T-helper 1 cell treated with Interleukin-12 subunit alpha and Interleukin-12 subunit beta and Interleukin-4 antibody, amounts not matched to agents 30 μg/mL and 1 μg/mL, for 36 hours (primary cell): ENCODE results near the gene CSMD2.
"Not testable (repeated sequence)": the region's sequence is repeated elsewhere in the genome, so short reads cannot be mapped to it uniquely, and the experiment has no call there.

Experiments
- H3K27ac Mint-ChIP-seq: one replicate; pipeline ENCODE4 v1.8.0; 2021; ENCODE audit warnings: mild to moderate bottlenecking, mixed read lengths
- H3K27me3 Mint-ChIP-seq: one replicate; pipeline ENCODE4 v1.8.0; 2021; ENCODE audit warnings: low read depth, mixed read lengths
- H3K36me3 Mint-ChIP-seq: one replicate; pipeline ENCODE4 v1.8.0; 2021; ENCODE audit warnings: low read depth, mixed read lengths
- H3K4me1 Mint-ChIP-seq: one replicate; pipeline ENCODE4 v1.8.0; 2021; ENCODE audit warnings: low read depth, mixed read lengths
- H3K4me3 Mint-ChIP-seq: one replicate; pipeline ENCODE4 v1.8.0; 2021; ENCODE audit warnings: mild to moderate bottlenecking, moderate library complexity, mixed read lengths
- H3K9me3 Mint-ChIP-seq: one replicate; pipeline ENCODE4 v1.8.0; 2021; ENCODE audit warnings: mixed read lengths

Gene CSMD2

GRCh38 chr1:34028381-34029055 is 136.5 kb downstream of the CSMD2 start:
- no peaks in the 10 kb centered on the region for H3K9me3 Mint-ChIP-seq
- H3K4me1 Mint-ChIP-seq = no peaks in the 10 kb centered on the region
- H3K36me3 Mint-ChIP-seq = no peaks in the 10 kb centered on the region
- no peak overlapping the region for H3K27ac Mint-ChIP-seq
- H3K27me3 Mint-ChIP-seq = peaks cover 8% of the 10 kb centered on the region
- H3K4me3 Mint-ChIP-seq = no peak overlapping the region

GRCh38 chr1:34025675-34026074 is 139.4 kb downstream of the CSMD2 start:
- Mint-ChIP-seq H3K4me3 (no peak overlapping the region), H3K36me3 (no peaks in the 10 kb centered on the region), H3K27me3 (peaks cover 8% of the 10 kb centered on the region), H3K27ac (no peak overlapping the region), H3K9me3 (no peaks in the 10 kb centered on the region), H3K4me1 (no peaks in the 10 kb centered on the region)

GRCh38 chr1:34024485-34024884 is 140.5 kb downstream of the CSMD2 start:
- Mint-ChIP-seq H3K36me3 (no peaks in the 10 kb centered on the region), H3K27ac (no peak overlapping the region)

GRCh38 chr1:34019741-34020552 is 145.1 kb downstream of the CSMD2 start:
- no peaks in the 10 kb centered on the region for H3K36me3 Mint-ChIP-seq
- no peak overlapping the region for H3K4me3 Mint-ChIP-seq
- no peak overlapping the region for H3K27ac Mint-ChIP-seq
- no peaks in the 10 kb centered on the region for H3K9me3 Mint-ChIP-seq
- no peaks in the 10 kb centered on the region for H3K27me3 Mint-ChIP-seq
- no peaks in the 10 kb centered on the region for H3K4me1 Mint-ChIP-seq

More at GRCh38 chr1:34024485-34024884, 140.5 kb downstream of the CSMD2 start:
- H3K27me3 Mint-ChIP-seq = peaks cover 7% of the 10 kb centered on the region
- no peaks in the 10 kb centered on the region for H3K9me3 Mint-ChIP-seq
- H3K4me1 Mint-ChIP-seq = no peaks in the 10 kb centered on the region
- H3K4me3 Mint-ChIP-seq = no peak overlapping the region

GRCh38 chr1:34018285-34018684 is 146.7 kb downstream of the CSMD2 start:
- H3K4me1 Mint-ChIP-seq = no peaks in the 10 kb centered on the region
- no peak overlapping the region for H3K27ac Mint-ChIP-seq
- no peak overlapping the region for H3K4me3 Mint-ChIP-seq
- no peaks in the 10 kb centered on the region for H3K9me3 Mint-ChIP-seq
- no peaks in the 10 kb centered on the region for H3K36me3 Mint-ChIP-seq
- H3K27me3 Mint-ChIP-seq = no peaks in the 10 kb centered on the region

- not testable (repeated sequence) for H3K9me3 Mint-ChIP-seq, H3K27me3 Mint-ChIP-seq, H3K4me1 Mint-ChIP-seq, H3K27ac Mint-ChIP-seq, H3K4me3 Mint-ChIP-seq, H3K36me3 Mint-ChIP-seq
These were observed 148.7 kb downstream of the CSMD2 start for GRCh38 chr1:34016281-34016680.

- no peaks in the 10 kb centered on the region for H3K9me3 Mint-ChIP-seq
- no peaks in the 10 kb centered on the region for H3K27me3 Mint-ChIP-seq
- no peak overlapping the region for H3K27ac Mint-ChIP-seq
- H3K4me1 Mint-ChIP-seq = no peaks in the 10 kb centered on the region
- H3K36me3 Mint-ChIP-seq = no peaks in the 10 kb centered on the region
- H3K4me3 Mint-ChIP-seq = no peak overlapping the region
These were observed 150.9 kb downstream of the CSMD2 start for GRCh38 chr1:34013958-34014737.

GRCh38 chr1:34013136-34013535 is 151.9 kb downstream of the CSMD2 start:
- H3K4me3 Mint-ChIP-seq = no peak overlapping the region
- H3K9me3 Mint-ChIP-seq = no peaks in the 10 kb centered on the region
- no peaks in the 10 kb centered on the region for H3K4me1 Mint-ChIP-seq
- no peak overlapping the region for H3K27ac Mint-ChIP-seq
- H3K27me3 Mint-ChIP-seq = no peaks in the 10 kb centered on the region
- no peaks in the 10 kb centered on the region for H3K36me3 Mint-ChIP-seq

- H3K4me3 Mint-ChIP-seq = no peak overlapping the region
- H3K27ac Mint-ChIP-seq = no peak overlapping the region
These were observed 155.6 kb downstream of the CSMD2 start for GRCh38 chr1:34009340-34009985.

GRCh38 chr1:34007760-34008159 is 157.3 kb downstream of the CSMD2 start:
- H3K4me3 Mint-ChIP-seq = no peak overlapping the region
- H3K9me3 Mint-ChIP-seq = no peaks in the 10 kb centered on the region
- H3K27me3 Mint-ChIP-seq = no peaks in the 10 kb centered on the region
- H3K27ac Mint-ChIP-seq = no peak overlapping the region
- H3K4me1 Mint-ChIP-seq = no peaks in the 10 kb centered on the region
- H3K36me3 Mint-ChIP-seq = no peaks in the 10 kb centered on the region

More at GRCh38 chr1:34009340-34009985, 155.6 kb downstream of the CSMD2 start:
- Mint-ChIP-seq H3K27me3 (no peaks in the 10 kb centered on the region), H3K9me3 (no peaks in the 10 kb centered on the region), H3K4me1 (no peaks in the 10 kb centered on the region), H3K36me3 (no peaks in the 10 kb centered on the region)

GRCh38 chr1:34005309-34005708 is 159.7 kb downstream of the CSMD2 start:
- Mint-ChIP-seq H3K4me1 (no peaks in the 10 kb centered on the region), H3K27ac (no peak overlapping the region), H3K9me3 (no peaks in the 10 kb centered on the region), H3K27me3 (peaks cover 8% of the 10 kb centered on the region), H3K4me3 (no peak overlapping the region), H3K36me3 (no peaks in the 10 kb centered on the region)

GRCh38 chr1:34002810-34003209 is 162.2 kb downstream of the CSMD2 start:
- Mint-ChIP-seq H3K27me3 (peaks cover 9% of the 10 kb centered on the region), H3K4me1 (no peaks in the 10 kb centered on the region), H3K4me3 (no peak overlapping the region), H3K27ac (no peak overlapping the region), H3K36me3 (no peaks in the 10 kb centered on the region), H3K9me3 (no peaks in the 10 kb centered on the region)

- no peak overlapping the region for H3K27ac Mint-ChIP-seq
- H3K4me3 Mint-ChIP-seq = no peak overlapping the region
- H3K9me3 Mint-ChIP-seq = no peaks in the 10 kb centered on the region
- H3K4me1 Mint-ChIP-seq = no peaks in the 10 kb centered on the region
- peaks cover 9% of the 10 kb centered on the region for H3K27me3 Mint-ChIP-seq
- no peaks in the 10 kb centered on the region for H3K36me3 Mint-ChIP-seq
These were observed 167.6 kb downstream of the CSMD2 start for GRCh38 chr1:33997127-33998036.
